Measurements from ENCODE around the gene AREG. TPM values are rescaled to one million over a fixed set of nuclear protein-coding genes. Genes with fewer than 3 reads are reported as not detected.

Gene AREG
- total and polyA plus RNA-seq, 9 of the 15 experiments (the other 6 are each of a cell fraction or from before 2014, with no cell fraction given), result 1.4 to 7.7 (median 5.4) TPM

GRCh38 chr4:74487771-74488170 lies 42.8 kb downstream of the AREG start (continued):
- TF ChIP-seq PRDM10 (IDR thresholded peaks at IDR 0.05; ENCODE audit: partially characterized antibody) (no peak), EP400 (IDR thresholded peaks at IDR 0.05) (no peak)

GRCh38 chr4:74490736-74491135 lies 45.8 kb downstream of the AREG start:
- DNase-seq (ENCODE audit: extremely low read depth in 1 of 4, low spot score in 3 of 4) (no peak), ATAC-seq (no peak), FAIRE-seq (no peak)
- WGBS (ENCODE audit: insufficient coverage, low coverage, missing lambda C conversion rate), result 67% methylated on average over 1 of the region's 1 CpG
- in situ Hi-C loops (cut with MboI) (no loop called here), intact Hi-C loops (cut with micrococcal nuclease) (no loop called here)
- no peaks in the 10 kb centered on the region for H3K79me2 ChIP-seq (ENCODE audit: control insufficient read depth, insufficient read depth, low read length)
- H3K4me2 ChIP-seq (ENCODE audit: insufficient read depth, low read length), result no peak overlapping the region
- no peaks in the 10 kb centered on the region for H3K9me1 ChIP-seq (ENCODE audit: control insufficient read depth, insufficient read depth, low read length)
- H2AFZ ChIP-seq (ENCODE audit: low read depth, low read length), result no peak overlapping the region
- BruUV-seq (replicated peaks), result no TSS peak
- no peaks in the 10 kb centered on the region for H3K9me3 ChIP-seq (replicated peaks; ENCODE audit: control insufficient read depth, insufficient read depth, low read depth, low read length)
- no peaks in the 10 kb centered on the region for H3K27me3 ChIP-seq (ENCODE audit: control insufficient read depth in 2 of 2, insufficient read depth in 2 of 2, low read length in 2 of 2)
- no peaks in the 10 kb centered on the region for H3K4me1 ChIP-seq (replicated peaks in 1 of 2; ENCODE audit: control insufficient read depth in 2 of 2, insufficient read depth in 2 of 2, low read length in 2 of 2)
- ChIA-PET POLR2A (interaction anchor here (0.9 to 1.5 kb wide), 2 partner anchors 9 to 12 kb away, joined by 3 to 5 read pairs; no protein-coding TSS in a partner anchor), CTCF (ENCODE audit: low intra/inter-chr PET ratio) (no interaction called here)
- no peak overlapping the region for H3K9ac ChIP-seq (ENCODE audit: insufficient read depth in 1 of 2, low read depth in 2 of 2, low read length in 2 of 2)
- no peak overlapping the region for H3K27ac ChIP-seq (ENCODE audit: extremely low read depth, low read depth, low read length)
- H3K4me3 ChIP-seq, result no peak overlapping the region
- no peaks in the 10 kb centered on the region for H4K20me1 ChIP-seq (replicated peaks; ENCODE audit: control insufficient read depth, insufficient read depth, low read length)
- H3K36me3 ChIP-seq (ENCODE audit: control insufficient read depth, insufficient read depth, low read length), result no peaks in the 10 kb centered on the region
- TF ChIP-seq ARID3B (CRISPR knock-in tag; IDR thresholded peaks at IDR 0.05; ENCODE audit: borderline replicate concordance) (no peak), ZBTB1 (CRISPR knock-in tag; IDR thresholded peaks at IDR 0.05; ENCODE audit: borderline replicate concordance, low read depth) (no peak), ZNF232 (CRISPR knock-in tag; IDR thresholded peaks at IDR 0.05) (no peak), DNMT1 (IDR thresholded peaks at IDR 0.05) (no peak), MNT (conservative IDR thresholded peaks at IDR 0.05) (no peak), BRCA1 (IDR thresholded peaks at IDR 0.05) (no peak), BRCA1 (CRISPR knock-in tag; IDR thresholded peaks at IDR 0.05) (no peak), NR3C1 (CRISPR knock-in tag; IDR thresholded peaks at IDR 0.05) (no peak), ID3 (CRISPR knock-in tag; IDR thresholded peaks at IDR 0.05) (no peak), ID3 (tag; IDR thresholded peaks at IDR 0.05) (no peak), ZFX (CRISPR knock-in tag; IDR thresholded peaks at IDR 0.05) (no peak)

Data from K562 (cell line).